ENCODE measurements around the gene FALEC. TPM values are rescaled to one million over a fixed set of nuclear protein-coding genes. Genes with fewer than 3 reads are reported as not detected.

FALEC gene
- total and polyA plus RNA-seq, 10 donors = 0.20 to 1.9 (median 0.63) TPM; not detected in 6

GRCh38 chr1:150536836-150537731, 21.5 kb downstream of the FALEC start:
- Histone ChIP-seq H3K27ac (peak overlapping the region in 1 of 8 donors; percentile 53), H3K9me3 (no peaks in the 10 kb centered on the region), H3K4me1 (no peaks in the 10 kb centered on the region), H3K27me3 (replicated peaks in 1 of 7) (no peaks in the 10 kb centered on the region), H3K4me3 (no peak overlapping the region), H3K36me3 (no peaks in the 10 kb centered on the region)
- intact Hi-C loops (cut with DNase I; ENCODE audit: low total_unique reads) = no loop called here
- TF ChIP-seq POLR2A (IDR thresholded peaks at IDR 0.05) (no peak), POLR2AphosphoS5 (IDR thresholded peaks at IDR 0.05) (no peak)
- TF ChIP-seq, protein P1, sequence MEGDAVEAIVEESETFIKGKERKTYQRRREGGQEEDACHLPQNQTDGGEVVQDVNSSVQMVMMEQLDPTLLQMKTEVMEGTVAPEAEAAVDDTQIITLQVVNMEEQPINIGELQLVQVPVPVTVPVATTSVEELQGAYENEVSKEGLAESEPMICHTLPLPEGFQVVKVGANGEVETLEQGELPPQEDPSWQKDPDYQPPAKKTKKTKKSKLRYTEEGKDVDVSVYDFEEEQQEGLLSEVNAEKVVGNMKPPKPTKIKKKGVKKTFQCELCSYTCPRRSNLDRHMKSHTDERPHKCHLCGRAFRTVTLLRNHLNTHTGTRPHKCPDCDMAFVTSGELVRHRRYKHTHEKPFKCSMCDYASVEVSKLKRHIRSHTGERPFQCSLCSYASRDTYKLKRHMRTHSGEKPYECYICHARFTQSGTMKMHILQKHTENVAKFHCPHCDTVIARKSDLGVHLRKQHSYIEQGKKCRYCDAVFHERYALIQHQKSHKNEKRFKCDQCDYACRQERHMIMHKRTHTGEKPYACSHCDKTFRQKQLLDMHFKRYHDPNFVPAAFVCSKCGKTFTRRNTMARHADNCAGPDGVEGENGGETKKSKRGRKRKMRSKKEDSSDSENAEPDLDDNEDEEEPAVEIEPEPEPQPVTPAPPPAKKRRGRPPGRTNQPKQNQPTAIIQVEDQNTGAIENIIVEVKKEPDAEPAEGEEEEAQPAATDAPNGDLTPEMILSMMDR (IDR thresholded peaks at IDR 0.05 in 8 of 11, conservative IDR thresholded peaks at IDR 0.05 in 3 of 11) = no peak
- WGBS, 5 donors = 88 to 95% (median 89%) methylated on average over 12 of the region's 12 CpGs
- peak; percentile 19 for DNase-seq

GRCh38 chr1:150537732-150538684, 22.5 kb downstream of the FALEC start:
- 68 to 86% (median 79%) methylated on average over 17 of the region's 17 CpGs for WGBS, 5 donors
- no peaks in the 10 kb centered on the region for H3K36me3 ChIP-seq
- DNase-seq = peak; percentile 47
- no peak for TF ChIP-seq POLR2AphosphoS5 (IDR thresholded peaks at IDR 0.05)
- no peak for TF ChIP-seq POLR2A (IDR thresholded peaks at IDR 0.05)
- TF ChIP-seq, protein P1 (IDR thresholded peaks at IDR 0.05 in 8 of 11, conservative IDR thresholded peaks at IDR 0.05 in 3 of 11) = no peak
- peak overlapping the region in 1 of 8 donors; percentile 53 for H3K27ac ChIP-seq
- no peaks in the 10 kb centered on the region for H3K9me3 ChIP-seq
- no peaks in the 10 kb centered on the region for H3K27me3 ChIP-seq (replicated peaks in 1 of 7)
- H3K4me1 ChIP-seq = no peaks in the 10 kb centered on the region
- intact Hi-C loops (cut with DNase I; ENCODE audit: low total_unique reads) = no loop called here
- no peak overlapping the region for H3K4me3 ChIP-seq

DNA sequence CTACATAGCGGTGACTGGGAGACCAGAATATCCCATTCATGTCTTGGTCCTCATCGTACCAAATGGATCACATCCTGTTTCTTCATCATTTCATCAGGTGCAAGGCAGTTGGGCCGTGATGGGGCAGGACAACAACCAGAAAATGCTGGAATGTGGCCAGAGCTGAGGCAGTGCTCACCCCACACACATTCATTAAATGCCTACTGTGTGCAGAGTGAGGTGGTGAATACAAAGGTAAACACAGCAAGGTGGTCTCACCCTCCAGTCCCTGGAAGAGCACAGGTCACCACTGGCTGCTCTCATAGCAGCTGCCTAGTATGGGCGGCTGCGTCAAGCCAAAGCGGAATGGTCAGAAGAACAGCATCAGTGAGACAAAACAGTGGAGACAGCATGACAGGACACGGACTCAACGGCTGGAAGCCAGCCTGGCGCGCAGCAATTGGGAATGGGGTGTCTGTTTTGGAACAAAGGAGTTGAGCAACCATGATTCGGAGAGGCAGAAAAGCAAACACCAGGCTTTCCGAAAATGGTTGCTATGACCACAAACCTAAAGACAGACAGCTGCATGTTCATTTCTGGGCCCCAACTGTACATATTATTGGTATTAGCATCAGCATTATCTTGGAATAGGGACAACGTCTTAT, 28.1 kb downstream of the FALEC start:
- Histone ChIP-seq H3K36me3 (no peaks in the 10 kb centered on the region), H3K27me3 (replicated peaks in 1 of 7) (peaks cover 0 to 41% (median 0%) of the 10 kb centered on the region in 7 donors), H3K4me3 (no peak overlapping the region), H3K27ac (no peak overlapping the region), H3K4me1 (peaks cover 0 to 9% (median 7%) of the 10 kb centered on the region in 6 donors), H3K9me3 (no peaks in the 10 kb centered on the region)
- WGBS, 5 donors = 85 to 91% (median 86%) methylated on average over 13 of the region's 13 CpGs
- intact Hi-C loops (cut with DNase I; ENCODE audit: low total_unique reads) = no loop called here
- TF ChIP-seq POLR2A (IDR thresholded peaks at IDR 0.05) (no peak), POLR2AphosphoS5 (IDR thresholded peaks at IDR 0.05) (no peak)
- TF ChIP-seq, protein P1 (IDR thresholded peaks at IDR 0.05 in 8 of 11, conservative IDR thresholded peaks at IDR 0.05 in 3 of 11) = no peak
- DNase-seq = peak; percentile 34
